ENCODE measurements around the gene PABPN1.
A peak's percentile ranks its signal among the peaks of the same experiment; 100 is the strongest.

The PABPN1 gene

GRCh38 chr14:23327947-23328744 is 6.9 kb downstream of the PABPN1 start:
- peak; percentile 75 for DNase-seq

GRCh38 chr14:23335623-23336022 is 14.4 kb downstream of the PABPN1 start:
- no peak for DNase-seq

- no peak for DNase-seq
Measured at GRCh38 chr14:23339506-23340268, 18.4 kb downstream of the PABPN1 start.

DNA sequence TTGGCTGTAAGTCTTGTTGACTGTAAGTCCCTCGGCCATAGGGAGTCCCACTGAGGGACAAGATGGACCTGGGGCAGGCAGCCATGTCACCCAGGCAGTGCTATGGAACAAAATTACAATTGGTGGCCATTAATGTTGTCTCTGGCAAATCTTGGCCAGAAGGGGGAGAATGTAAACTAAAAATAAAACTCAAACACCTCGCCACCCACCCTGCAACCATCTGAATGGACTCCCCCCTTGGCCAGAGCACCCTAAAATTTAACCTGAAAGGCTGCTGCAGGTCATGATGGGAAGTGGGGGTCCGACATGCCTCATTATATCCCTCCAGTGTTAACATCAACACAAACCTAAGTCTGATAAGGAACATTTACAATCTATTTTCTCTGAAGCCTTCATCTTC is 23.2 kb downstream of the PABPN1 start:
- no peak for DNase-seq

DNA sequence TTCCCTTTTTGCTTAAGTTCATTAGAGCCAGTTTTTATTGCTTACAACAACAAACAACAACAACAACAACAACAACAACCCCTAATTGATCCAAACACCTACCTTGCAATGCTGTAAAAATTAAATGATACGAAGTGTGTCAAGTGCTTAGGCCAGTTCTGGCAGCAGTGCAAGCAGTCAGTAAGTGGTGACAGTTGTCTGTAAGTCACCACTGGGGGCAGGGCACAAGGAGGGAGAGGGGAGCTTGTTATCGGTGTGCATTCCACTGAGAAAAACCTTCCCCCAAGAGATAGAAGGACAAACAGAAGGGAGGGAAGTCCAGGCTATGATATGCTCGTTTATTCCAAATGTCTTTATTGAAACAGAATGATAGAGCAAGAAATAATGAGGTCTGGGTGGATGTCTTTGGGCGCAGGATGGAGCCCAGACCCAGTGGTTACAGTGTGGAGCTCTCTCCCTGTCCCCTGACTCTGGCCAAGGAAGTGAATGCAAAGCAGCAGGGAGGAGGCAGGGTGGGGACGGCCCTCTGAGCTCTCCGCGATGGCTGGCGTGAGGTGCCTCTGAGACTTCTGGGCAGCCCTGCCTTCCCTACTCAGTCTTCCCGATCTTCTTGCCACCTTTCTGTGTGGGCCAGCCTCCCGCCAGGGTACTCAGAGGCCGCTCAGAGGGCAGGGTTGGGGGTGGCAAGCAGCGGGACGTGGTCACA is 24.9 kb downstream of the PABPN1 start:
- no peak for DNase-seq

DNA sequence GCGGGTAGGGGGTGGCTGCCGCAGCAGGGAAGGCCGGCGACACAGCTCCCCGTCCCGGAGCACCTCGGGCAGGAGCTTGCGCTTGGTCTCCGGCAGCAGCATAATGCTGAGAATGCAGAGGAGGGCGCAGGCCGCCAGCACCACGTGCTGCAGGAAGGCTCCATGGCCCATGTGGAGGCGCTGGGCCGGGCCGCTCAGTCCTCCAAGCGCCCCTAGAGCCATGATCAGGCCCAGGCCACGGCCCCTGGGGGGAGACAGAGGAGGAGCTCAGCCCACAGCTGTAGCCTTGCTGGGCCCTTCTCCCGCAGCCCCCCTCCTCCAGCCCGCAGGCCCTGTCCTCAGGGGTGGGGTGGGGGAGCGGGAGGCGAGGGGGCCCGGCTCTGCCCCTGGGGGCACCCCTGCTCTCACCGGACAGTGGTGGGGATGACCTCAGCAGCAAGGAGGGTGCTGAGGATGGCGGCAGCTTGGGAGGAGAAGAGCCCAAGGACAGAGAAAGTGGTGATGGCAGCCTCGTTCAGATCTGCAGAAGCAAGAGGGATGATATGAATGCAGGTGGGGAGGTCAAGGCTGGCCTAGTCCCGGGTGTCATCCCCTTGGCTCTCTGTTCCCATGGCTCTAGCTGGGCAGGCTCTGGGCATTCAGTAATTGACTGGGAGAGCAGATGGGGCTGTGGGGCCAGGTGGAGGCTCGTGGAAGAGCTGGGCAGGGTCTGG is 25.6 kb downstream of the PABPN1 start:
- DNase-seq: no peak

GRCh38 chr14:23347406-23348296 is 26.4 kb downstream of the PABPN1 start:
- no peak for DNase-seq

DNA sequence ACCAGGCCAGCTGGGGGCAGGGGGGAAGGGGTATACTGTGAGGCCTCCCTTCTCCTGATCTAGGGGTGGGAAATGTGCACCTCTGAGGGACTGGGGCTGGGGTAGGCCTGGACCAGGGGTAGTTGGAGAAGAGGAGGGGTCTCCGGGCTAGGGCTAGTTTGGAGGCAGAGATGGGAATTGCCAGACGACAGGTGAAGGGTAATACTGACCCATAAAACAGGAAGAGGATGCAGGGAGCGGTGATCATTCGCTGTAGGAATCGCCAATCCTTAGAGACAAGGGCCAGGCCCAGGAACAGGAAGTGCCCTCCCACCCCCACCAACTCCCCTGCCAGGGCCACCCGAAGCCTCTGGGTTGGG is 27.0 kb downstream of the PABPN1 start:
- DNase-seq: no peak

DNA sequence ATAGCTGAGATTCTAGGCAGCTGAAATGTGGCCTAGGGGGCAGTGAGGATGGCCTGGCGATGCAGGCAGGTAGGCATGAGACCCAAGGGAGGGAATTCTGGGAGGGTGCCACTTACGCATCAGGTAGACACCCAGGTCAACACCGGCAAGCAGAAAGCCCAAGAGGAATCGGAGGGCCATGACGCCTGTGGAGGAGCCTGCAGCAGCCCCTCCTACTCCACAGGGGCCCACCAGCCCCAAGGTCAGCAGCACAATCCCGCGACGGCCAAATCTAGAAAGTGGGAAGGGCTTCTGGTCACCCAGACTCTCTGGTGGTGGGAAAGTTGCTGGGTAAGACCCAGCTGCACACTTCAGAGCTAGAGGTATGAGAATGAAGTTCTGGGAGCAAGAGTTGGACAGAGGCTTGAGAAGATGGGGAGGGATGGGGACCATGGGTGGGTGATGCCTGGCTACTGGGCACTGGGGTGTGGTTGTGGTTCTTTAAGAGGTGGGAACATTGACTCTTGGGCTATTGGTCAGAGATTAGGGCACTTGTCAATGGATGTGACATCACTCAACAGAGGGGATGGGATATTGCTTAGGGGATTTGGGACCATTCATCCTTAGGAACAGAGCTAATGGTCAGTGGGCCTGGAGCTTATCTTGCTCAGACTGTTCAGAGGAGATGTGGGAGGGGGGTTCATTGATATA is 28.0 kb downstream of the PABPN1 start:
- DNase-seq: no peak

DNA sequence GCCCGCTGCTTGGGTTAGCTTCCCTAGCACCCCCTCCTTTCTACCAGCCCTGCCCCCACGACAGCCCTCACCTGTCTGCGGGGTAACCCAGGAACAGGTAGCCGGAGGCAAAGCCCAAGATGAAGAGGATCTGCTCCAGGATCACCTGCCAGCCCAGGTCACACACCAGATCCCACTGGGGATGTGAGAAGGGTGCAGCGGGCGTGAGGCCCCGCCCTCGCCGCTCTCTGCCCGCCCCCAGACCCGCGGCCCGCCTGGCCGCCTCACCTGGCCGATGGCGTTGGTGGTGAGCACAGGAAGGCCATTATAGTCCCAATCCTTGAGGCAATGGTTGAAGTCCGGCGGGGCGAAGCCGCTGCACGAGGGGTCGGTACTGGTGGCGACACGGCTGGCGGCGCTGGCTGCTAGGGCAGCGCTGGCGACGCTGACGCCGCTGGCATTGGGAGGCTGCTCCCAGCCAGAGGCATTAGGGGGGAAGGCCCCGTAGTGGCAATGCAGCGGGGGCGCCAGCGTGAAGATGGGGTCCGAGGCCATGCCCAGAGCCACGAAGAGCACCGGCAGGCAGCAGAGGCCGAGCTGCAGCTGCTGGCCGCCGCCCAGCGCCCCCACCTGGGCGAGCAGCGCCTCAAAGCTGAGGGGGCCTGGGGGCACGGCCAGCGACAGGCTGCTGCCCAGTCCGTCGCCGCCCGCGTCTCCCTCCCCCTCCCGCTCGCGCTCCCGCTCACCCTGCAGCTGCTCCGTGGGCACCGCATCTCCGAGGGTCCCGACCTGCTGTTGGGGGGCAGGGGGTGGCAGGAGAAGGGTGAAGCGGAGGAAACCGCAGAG is 30.6 kb downstream of the PABPN1 start:
- no peak for DNase-seq

DNA sequence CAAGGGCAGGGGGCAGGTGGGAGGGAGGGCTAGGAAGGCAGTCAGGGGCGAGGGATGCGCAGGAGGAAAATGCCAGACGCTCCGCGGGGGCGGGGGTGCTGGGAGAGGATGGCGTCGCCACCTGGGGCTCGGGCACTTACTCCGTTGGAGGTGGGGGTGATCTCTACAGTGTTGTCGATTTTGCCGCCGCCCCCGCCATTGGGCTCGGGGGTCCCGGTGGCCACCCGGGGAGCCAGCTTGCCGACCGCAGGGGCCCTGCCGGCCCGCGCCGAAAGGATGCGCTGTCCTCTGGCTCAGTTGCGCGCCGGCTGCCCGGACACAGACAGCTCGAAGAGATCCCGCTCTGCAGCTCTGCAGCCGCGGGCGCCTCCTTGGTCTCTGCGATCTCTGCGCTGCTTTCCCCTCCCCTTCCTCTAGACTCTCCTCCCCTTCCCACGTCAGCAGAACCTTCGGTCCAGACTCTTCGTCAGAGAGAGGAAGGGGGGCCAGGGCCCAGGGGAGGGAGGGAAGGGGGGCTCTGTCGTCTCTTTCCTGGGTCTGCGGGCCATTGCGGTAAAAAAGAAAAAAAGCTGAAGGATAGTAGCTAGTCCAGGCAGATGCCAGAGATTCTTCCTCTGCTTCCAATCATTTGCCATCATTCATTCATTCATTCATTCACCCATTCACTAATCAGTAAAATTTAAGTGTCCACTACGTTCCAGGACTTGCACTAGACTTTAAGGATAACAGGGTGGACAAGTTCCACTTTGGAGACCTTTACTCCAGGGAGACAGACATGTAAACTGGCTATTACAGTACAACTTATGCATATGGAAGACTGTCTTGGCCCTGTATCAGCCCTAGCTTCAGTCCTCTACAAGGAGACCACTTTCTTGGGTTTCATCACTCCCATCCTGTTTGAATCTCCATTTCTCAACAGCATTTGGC is 31.5 kb downstream of the PABPN1 start, which contains the start of gene SLC22A17:
Gene SLC22A17 (minus strand): TSS at position 382 of the 927 bp plus-strand sequence.
- DNase-seq: peak; percentile 92

DNA sequence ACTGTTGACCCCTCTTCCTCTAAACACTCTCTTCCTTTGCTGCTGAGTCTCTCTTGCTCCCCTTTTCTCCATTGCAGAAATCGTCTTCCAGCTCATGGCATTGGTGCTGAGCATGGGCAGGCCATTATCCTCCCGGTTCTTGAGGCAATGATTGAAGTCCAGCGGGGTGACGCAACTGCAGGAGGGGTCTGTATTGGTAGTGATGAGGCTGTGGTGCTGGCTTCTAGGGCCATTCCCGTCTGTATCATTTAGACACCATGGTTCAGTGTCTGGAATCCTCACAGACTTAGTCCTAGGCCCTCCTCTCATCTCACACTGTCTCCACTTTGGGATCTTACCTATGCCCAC is 32.1 kb downstream of the PABPN1 start:
- no peak for DNase-seq

GRCh38 chr14:23354990-23355389 is 33.7 kb downstream of the PABPN1 start:
- no peak for DNase-seq

DNA sequence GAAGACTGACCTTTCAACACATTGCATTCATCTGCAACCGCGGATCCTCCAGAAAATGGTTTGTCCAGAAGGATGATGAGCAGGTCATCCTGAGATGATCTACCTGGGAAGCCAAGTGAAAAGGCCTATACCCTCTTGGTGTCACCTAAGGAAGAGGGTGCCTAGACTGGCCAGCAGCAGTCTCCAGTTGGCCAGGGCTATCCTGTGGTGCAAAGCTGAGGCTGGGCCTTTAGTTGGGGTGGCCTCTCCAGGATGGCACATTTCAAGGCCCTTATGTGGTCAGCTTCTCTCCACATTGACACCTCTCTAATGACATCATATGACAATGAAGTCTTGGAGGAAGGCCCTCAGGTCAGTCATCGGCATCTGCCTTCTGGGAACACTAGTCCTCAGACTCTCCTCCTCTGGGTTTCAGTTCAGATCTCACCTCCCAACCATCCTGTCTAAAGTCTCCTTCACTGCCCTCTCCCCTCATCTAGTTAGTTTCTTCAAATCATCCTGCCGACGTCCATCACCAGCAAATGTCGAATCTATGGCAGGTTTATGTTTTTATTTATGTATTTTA is 34.7 kb downstream of the PABPN1 start:
- no peak for DNase-seq

DNA sequence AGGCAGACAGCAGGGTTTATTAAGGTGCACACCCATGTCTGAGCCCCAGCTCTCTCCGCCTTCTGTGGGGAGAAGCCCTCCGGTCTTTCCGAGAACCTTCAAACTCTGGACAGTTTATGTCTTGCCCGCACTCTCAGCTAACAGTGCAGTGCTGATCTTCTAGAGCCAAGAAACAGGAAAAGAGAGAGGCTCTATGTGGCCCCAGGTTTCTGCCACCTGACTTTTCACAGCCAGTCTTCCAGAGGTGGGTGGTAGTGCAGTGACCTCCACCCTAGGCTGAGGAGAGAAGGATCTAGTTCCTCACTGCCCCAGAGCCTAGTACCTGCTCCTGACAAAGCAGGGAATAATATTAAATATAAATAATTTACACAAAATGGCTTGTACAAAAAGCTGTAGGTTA is 35.4 kb downstream of the PABPN1 start:
- no peak for DNase-seq

- no peak for DNase-seq
Measured at GRCh38 chr14:23357261-23357660, 36.0 kb downstream of the PABPN1 start.

GRCh38 chr14:23358042-23358441 is 36.8 kb downstream of the PABPN1 start:
- DNase-seq: no peak

DNA sequence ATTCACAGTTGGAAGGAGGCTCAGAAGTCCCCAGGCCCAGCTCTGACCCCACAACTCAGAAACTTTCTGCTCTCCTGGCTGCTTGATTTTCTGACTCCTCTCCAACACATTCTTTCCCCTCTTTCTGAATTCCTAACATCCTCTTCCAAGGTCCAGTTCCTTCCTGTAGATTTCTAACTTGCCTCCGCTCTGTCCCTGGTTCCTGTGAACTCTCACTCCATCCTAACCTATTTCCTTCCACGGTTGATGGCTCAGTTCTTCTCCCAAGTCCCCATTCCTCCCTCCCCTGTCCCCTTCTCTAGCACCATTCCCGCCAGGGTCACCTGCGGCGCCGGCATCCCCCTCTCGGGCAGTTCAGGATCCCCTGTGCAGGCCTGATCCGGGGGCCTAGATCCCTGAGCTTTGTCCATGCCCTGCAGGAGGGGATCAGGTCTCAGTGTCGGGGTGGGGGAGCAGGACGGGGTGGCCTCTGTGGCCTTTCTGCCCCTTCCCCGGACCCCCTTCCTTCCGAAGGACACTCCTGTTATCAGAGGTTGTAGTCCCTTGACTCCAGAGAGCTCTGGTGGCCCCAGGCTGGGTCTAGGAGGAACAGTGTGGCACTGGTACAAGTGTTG is 37.4 kb downstream of the PABPN1 start:
- no peak for DNase-seq

All from fibroblast of skin of right biceps (primary cell).